Caki2 (cell line): ENCODE data around the gene VAV3. TPM values are rescaled to one million over a fixed set of nuclear protein-coding genes. Genes with fewer than 3 reads are reported as not detected.

ENCODE experiments used
- DNase-seq: peaks from one replicate; pipeline ENCODE4 v3.0.0-alpha.2; 2015; ENCODE audit warnings: low read depth
- in situ Hi-C: cut with HindIII; loops from 2 replicates; pipeline ENCODE4 v1.10.0; 2016; ENCODE audit warnings: low sequenced_read_pairs, low pct_unique_long_range_greater_than_20kb, mixed read lengths
- total RNA-seq: library from RNA; depleted of rRNA; stranded (reverse); fragments of >200 nt; shearing (Covaris generic); gene quantifications from 2 replicates; pipeline ENCODE4 v1.2.3, GENCODE V29; 2014; ENCODE audit warnings: low replicate concordance

The VAV3 gene
- total RNA-seq, 1 experiment from 2014 or later, result 21.4 TPM

- in situ Hi-C loops, result no loop called here
- DNase-seq, result no peak
Observed at GRCh38 chr1:107941123-107941522, 23.9 kb downstream of the VAV3 start.

GRCh38 chr1:107940701-107941100 is 24.3 kb downstream of the VAV3 start:
- in situ Hi-C loops, result no loop called here
- no peak for DNase-seq

- no peak for DNase-seq
- in situ Hi-C loops, result no loop called here
Observed at GRCh38 chr1:107940017-107940577, 24.9 kb downstream of the VAV3 start.

GRCh38 chr1:107939256-107939655 is 25.7 kb downstream of the VAV3 start:
- in situ Hi-C loops, result no loop called here
- no peak for DNase-seq

- in situ Hi-C loops, result no loop called here
- DNase-seq, result peak; percentile 41
Observed at GRCh38 chr1:107936498-107937481, 28.2 kb downstream of the VAV3 start.

- no peak for DNase-seq
- in situ Hi-C loops, result no loop called here
Observed at GRCh38 chr1:107935396-107936064, 29.4 kb downstream of the VAV3 start.

GRCh38 chr1:107934578-107934977 is 30.4 kb downstream of the VAV3 start:
- in situ Hi-C loops, result no loop called here

GRCh38 chr1:107933736-107934135 is 31.2 kb downstream of the VAV3 start:
- DNase-seq, result no peak
- in situ Hi-C loops, result no loop called here

More at GRCh38 chr1:107934578-107934977, 30.4 kb downstream of the VAV3 start:
- no peak for DNase-seq

- DNase-seq, result no peak
- in situ Hi-C loops, result no loop called here
Observed at GRCh38 chr1:107930292-107930691, 34.7 kb downstream of the VAV3 start.

- in situ Hi-C loops, result no loop called here
- DNase-seq, result no peak
Observed at GRCh38 chr1:107927820-107928219, 37.2 kb downstream of the VAV3 start.

- DNase-seq, result no peak
- in situ Hi-C loops, result no loop called here
Observed at GRCh38 chr1:107926436-107927080, 38.4 kb downstream of the VAV3 start.

- DNase-seq, result no peak
- in situ Hi-C loops, result no loop called here
Observed at GRCh38 chr1:107925565-107925964, 39.4 kb downstream of the VAV3 start.

- in situ Hi-C loops, result no loop called here
- no peak for DNase-seq
Observed at GRCh38 chr1:107920999-107921398, 44.0 kb downstream of the VAV3 start.

- in situ Hi-C loops, result no loop called here
Observed at GRCh38 chr1:107920561-107920960, 44.4 kb downstream of the VAV3 start.

GRCh38 chr1:107919953-107920352 is 45.0 kb downstream of the VAV3 start:
- no peak for DNase-seq
- in situ Hi-C loops, result no loop called here

More at GRCh38 chr1:107920561-107920960, 44.4 kb downstream of the VAV3 start:
- no peak for DNase-seq

GRCh38 chr1:107914119-107914765 is 50.7 kb downstream of the VAV3 start:
- DNase-seq, result no peak
- in situ Hi-C loops, result no loop called here

GRCh38 chr1:107912656-107913055 is 52.3 kb downstream of the VAV3 start:
- no peak for DNase-seq
- in situ Hi-C loops, result no loop called here
